Aorta (tissue), 5 donors: Measurements from ENCODE around the gene OR5H2. TPM values are rescaled to one million over a fixed set of nuclear protein-coding genes. Genes with fewer than 3 reads are reported as not detected.
"Not testable (repeated sequence)": the region's sequence is repeated elsewhere in the genome, so short reads cannot be mapped to it uniquely, and the experiment has no call there.

ENCODE experiments used
- ATAC-seq: fragments of 200-7000 bp; cut with Tn5 transposase; one replicate; pipeline ENCODE4 v1.9.1; 2022; ENCODE audit warnings: moderate library complexity; ENCODE audit not compliant: low FRiP score
- DNase-seq, 2 donors: peaks; one replicate each; pipeline ENCODE4 v3.0.0-alpha.2; 2020
- H3K27ac ChIP-seq, 2 donors: one replicate each; pipeline ENCODE4 v1.5.1; 2013; ENCODE audit warnings: low read length in 2 of 2, mild to moderate bottlenecking in 2 of 2, moderate library complexity in 2 of 2, control low read depth in 1 of 2, inconsistent platforms in 1 of 2, low read depth in 1 of 2
- H3K27me3 ChIP-seq, 2 donors: one replicate each; pipeline ENCODE4 v1.6.1; 2013; ENCODE audit warnings: control low read depth in 1 of 2, low read length in 1 of 2, mild to moderate bottlenecking in 1 of 2, moderate library complexity in 1 of 2; ENCODE audit not compliant: insufficient read depth in 2 of 2, control insufficient read depth in 1 of 2
- H3K36me3 ChIP-seq, 2 donors: one replicate each; pipeline ENCODE4 v1.6.1; 2013; ENCODE audit warnings: control low read depth in 1 of 2, low read length in 1 of 2, mild to moderate bottlenecking in 1 of 2; ENCODE audit not compliant: insufficient read depth in 2 of 2, control insufficient read depth in 1 of 2
- H3K4me1 ChIP-seq, 2 donors: one replicate each; pipeline ENCODE4 v1.6.1; 2013; ENCODE audit warnings: low read length in 2 of 2, control low read depth in 1 of 2, mild to moderate bottlenecking in 1 of 2, moderate library complexity in 1 of 2; ENCODE audit not compliant: insufficient read depth in 2 of 2, control insufficient read depth in 1 of 2
- H3K4me3 ChIP-seq, 2 donors: one replicate each; pipeline ENCODE4 v1.5.1; 2013; ENCODE audit warnings: low read length in 2 of 2, control low read depth in 1 of 2, mild to moderate bottlenecking in 1 of 2
- H3K9me3 ChIP-seq: one replicate; pipeline ENCODE4 v1.6.1; 2013; ENCODE audit warnings: mild to moderate bottlenecking, low read length; ENCODE audit not compliant: control insufficient read depth
- WGBS, 2 donors: extraction: QIAGEN DNeasy Blood & Tissue Kit; methylation state at CpG; one replicate each; pipeline ENCODE4 v1.1.7; 2013; 5-methylcytosine and 5-hydroxymethylcytosine counted together
- intact Hi-C, 2 donors: fragments of 100-400 bp; cut with DNase I; formaldehyde crosslinking; loops; one replicate each; pipeline versions ENCODE4 v1.14.2 to v1.15.0; 2022
- long read RNA-seq, 2 donors: library from polyadenylated mRNA; unstranded; transcript quantifications; one replicate each; pipeline ENCODE4 v2.0.0, GENCODE V29; 2020 to 2021
- polyA plus RNA-seq, 2 donors: library from polyadenylated mRNA; stranded (reverse); fragments of 200-250 nt; gene quantifications; one replicate each; pipeline ENCODE4 v1.2.3, GENCODE V29; 2013
- total RNA-seq, 2 donors: library from RNA; stranded (reverse); fragmentation: NEBNext Ultra II Directional; extraction: Animal tissue kit (Norgen Biotek cat#: 25700); gene quantifications; one replicate each; pipeline ENCODE4 v1.2.1, GENCODE V29; 2021
- donor health status: healthy with polysubstance abuse.
- donor health status: Bipolar disorder and iron deficiency.
- donor health status: DM: no; HTN: no; CAD: no.
- donor health status: DM: no; HTN: no; CAD: no.
- donor health status: DM: yes; HTN: yes; CAD: no.

The OR5H2 gene
- total RNA-seq: not detected
- polyA plus RNA-seq: not detected
- long read RNA-seq, donor 1: 0 reads
- long read RNA-seq, donor 2: 0 reads

DNA sequence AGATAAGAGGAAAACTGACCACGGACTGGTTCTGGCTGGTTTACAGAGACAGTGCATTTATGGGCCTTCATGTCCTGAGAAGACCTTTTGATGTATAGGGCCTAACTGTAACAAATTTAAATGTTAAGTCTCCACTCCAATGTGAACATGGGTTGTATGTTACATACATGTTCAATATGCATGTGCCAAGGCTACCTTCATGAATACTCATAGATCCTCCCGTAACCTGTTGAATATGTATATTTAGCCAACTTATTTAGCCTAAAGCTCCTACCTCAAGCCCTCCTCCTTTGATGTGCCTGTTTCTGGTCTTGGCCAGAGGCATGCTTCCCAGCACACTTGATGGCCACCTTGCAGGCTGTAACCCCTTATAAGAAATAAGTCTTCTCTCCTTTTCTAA lies at the start of gene OR5H2:
TSS of gene OR5H2 (plus strand) at position 301 of the 400 bp plus-strand sequence. CDS start 398 bp downstream, outside the sequence.
- Histone ChIP-seq H3K4me3 (no peak within 1 kb of the TSS), H3K9me3 (no peaks in the 10 kb centered on the region), H3K36me3 (no peaks in the 10 kb centered on the region), H3K4me1 (no peaks in the 10 kb centered on the region), H3K27ac (no peak within 1 kb of the TSS), H3K27me3 (no peaks in the 10 kb centered on the region)
- WGBS, 2 donors: 50 to 51% methylated on average over 2 of the region's 2 CpGs
- no peak for DNase-seq
- ATAC-seq: no peak
- intact Hi-C loops: no loop called here

GRCh38 chr3:98233468-98233867 lies 48.8 kb upstream of the OR5H2 start:
- intact Hi-C loops: no loop called here
- WGBS, 2 donors: 70 to 80% methylated on average over 5 of the region's 5 CpGs
- ATAC-seq: no peak

DNA sequence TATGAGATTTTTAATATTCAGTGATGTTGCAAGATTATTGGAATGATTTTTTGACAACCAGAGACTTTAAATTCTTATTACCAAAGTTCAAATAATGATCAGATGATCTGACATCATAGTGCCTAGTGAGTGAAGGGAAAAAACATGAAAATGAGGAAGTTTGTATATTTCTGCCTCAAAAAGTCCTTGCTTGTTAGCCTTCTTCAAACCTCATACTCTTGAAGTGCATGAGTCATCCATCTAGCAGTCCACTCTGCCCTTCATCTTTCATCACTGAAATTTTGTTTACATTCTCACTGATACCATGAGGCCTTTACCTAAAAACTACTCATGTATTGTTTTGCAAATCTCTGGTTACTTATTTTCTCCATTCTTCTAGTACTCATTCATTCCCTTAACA lies 42.2 kb upstream of the OR5H2 start:
- no peaks in the 10 kb centered on the region for H3K27me3 ChIP-seq
- H3K27ac ChIP-seq: no peak overlapping the region
- DNase-seq (no peak), ATAC-seq (no peak)
- H3K9me3 ChIP-seq: no peaks in the 10 kb centered on the region
- H3K4me1 ChIP-seq: no peaks in the 10 kb centered on the region
- H3K36me3 ChIP-seq: no peaks in the 10 kb centered on the region
- intact Hi-C loops: no loop called here
- H3K4me3 ChIP-seq: no peak overlapping the region

More at GRCh38 chr3:98233468-98233867, 48.8 kb upstream of the OR5H2 start:
- no peak for DNase-seq
- H3K27ac ChIP-seq: no peak overlapping the region
- peaks cover 2% of the 10 kb centered on the region for H3K9me3 ChIP-seq
- no peak overlapping the region for H3K4me3 ChIP-seq
- no peaks in the 10 kb centered on the region for H3K27me3 ChIP-seq
- H3K4me1 ChIP-seq: no peaks in the 10 kb centered on the region
- no peaks in the 10 kb centered on the region for H3K36me3 ChIP-seq

GRCh38 chr3:98242155-98242554 lies 40.1 kb upstream of the OR5H2 start:
- intact Hi-C loops: no loop called here
- Histone ChIP-seq H3K36me3 (no peaks in the 10 kb centered on the region), H3K4me1 (no peaks in the 10 kb centered on the region), H3K27ac (no peak overlapping the region), H3K9me3 (no peaks in the 10 kb centered on the region), H3K4me3 (no peak overlapping the region), H3K27me3 (no peaks in the 10 kb centered on the region)
- DNase-seq: no peak
- no peak for ATAC-seq
- 76 to 84% methylated on average over 1 of the region's 1 CpG for WGBS, 2 donors

DNA sequence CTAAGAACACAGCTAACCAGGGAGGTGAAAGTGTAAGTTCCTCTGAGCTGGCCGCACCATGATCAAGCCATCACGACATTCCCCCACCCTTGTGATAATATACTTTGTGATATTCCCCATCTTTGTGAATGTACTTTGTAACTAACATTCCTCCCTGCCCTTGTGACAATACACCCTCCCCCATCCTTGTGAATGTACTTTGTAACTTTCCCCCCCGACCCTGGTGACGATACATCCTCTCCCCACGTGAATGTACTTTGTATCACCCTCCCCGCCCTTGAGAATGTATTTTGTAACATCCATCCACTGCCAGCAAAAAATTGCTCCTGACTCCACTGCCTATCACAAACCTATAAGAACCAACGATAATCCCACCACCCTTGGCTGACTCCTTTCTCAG lies 38.5 kb upstream of the OR5H2 start:
- Histone ChIP-seq H3K27ac (no peak overlapping the region), H3K36me3 (no peaks in the 10 kb centered on the region), H3K4me1 (no peaks in the 10 kb centered on the region), H3K9me3 (no peaks in the 10 kb centered on the region), H3K27me3 (no peaks in the 10 kb centered on the region), H3K4me3 (no peak overlapping the region)
- ATAC-seq: no peak
- no peak for DNase-seq
- 50 to 54% methylated on average over 7 of the region's 7 CpGs for WGBS, 2 donors
- intact Hi-C loops: no loop called here

- no peak for ATAC-seq
- no peak overlapping the region for H3K4me3 ChIP-seq
- intact Hi-C loops: no loop called here
- no peaks in the 10 kb centered on the region for H3K9me3 ChIP-seq
- no peaks in the 10 kb centered on the region for H3K27me3 ChIP-seq
- H3K27ac ChIP-seq: no peak overlapping the region
- no peaks in the 10 kb centered on the region for H3K4me1 ChIP-seq
- WGBS, 2 donors: 90 to 93% methylated on average over 10 of the region's 10 CpGs
- no peaks in the 10 kb centered on the region for H3K36me3 ChIP-seq
- DNase-seq: no peak
Observed at GRCh38 chr3:98246142-98246541, 36.2 kb upstream of the OR5H2 start.

DNA sequence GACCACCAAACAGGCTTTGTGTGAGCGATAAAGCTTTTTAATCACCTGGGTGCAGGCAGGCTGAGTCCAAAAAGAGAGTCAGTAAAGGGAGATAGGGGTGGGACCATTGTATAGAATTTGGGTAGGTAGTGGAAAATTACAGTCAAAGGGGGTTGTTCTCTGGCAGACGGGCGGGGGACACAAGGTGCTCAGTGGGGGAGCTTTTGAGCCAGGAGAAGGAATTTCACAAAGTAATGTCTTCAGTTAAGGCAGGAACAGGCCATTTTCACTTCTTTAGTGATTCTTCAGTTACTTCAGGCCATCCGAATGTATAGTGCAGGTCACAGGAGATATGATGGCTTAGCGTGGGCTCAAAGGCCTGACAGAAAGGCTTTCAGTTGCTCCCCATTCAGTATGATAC lies 26.3 kb upstream of the OR5H2 start:
- intact Hi-C loops, H3K4me1 ChIP-seq, DNase-seq, H3K9me3 ChIP-seq, ATAC-seq, H3K27me3 ChIP-seq, H3K36me3 ChIP-seq, H3K4me3 ChIP-seq, H3K27ac ChIP-seq: not testable (repeated sequence)
- 52 to 67% methylated on average over 5 of the region's 5 CpGs for WGBS, 2 donors

DNA sequence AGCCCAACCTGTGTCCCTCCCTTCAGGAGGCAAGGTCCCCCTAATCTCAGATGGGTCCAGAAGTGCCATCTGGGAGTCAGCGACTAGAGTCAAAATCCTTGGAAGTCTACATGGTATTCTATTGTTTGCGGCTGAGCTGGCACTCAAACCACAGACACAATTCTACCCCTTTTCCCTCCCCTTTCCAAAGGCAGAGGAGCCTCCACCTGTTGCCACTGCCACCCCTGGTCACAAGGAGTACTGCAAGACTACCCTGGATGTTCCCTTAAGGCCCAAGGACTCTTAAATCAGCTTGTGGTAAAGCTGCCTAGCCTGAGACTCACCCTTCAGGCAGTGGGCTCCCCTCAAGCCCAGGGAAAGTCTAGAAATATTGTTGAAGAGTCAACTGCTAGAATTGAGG lies 22.6 kb upstream of the OR5H2 start:
- Histone ChIP-seq H3K27me3 (no peaks in the 10 kb centered on the region), H3K4me1 (no peaks in the 10 kb centered on the region), H3K36me3 (no peaks in the 10 kb centered on the region), H3K27ac (no peak overlapping the region), H3K9me3 (peaks cover 4% of the 10 kb centered on the region), H3K4me3 (no peak overlapping the region)
- 46 to 75% methylated on average over 2 of the region's 2 CpGs for WGBS, 2 donors
- no peak for ATAC-seq
- no peak for DNase-seq
- intact Hi-C loops: no loop called here

GRCh38 chr3:98262046-98262445 lies 20.3 kb upstream of the OR5H2 start:
- ATAC-seq: no peak
- no peak overlapping the region for H3K4me3 ChIP-seq
- H3K27ac ChIP-seq: no peak overlapping the region
- DNase-seq: no peak
- no peaks in the 10 kb centered on the region for H3K36me3 ChIP-seq
- peaks cover 4% of the 10 kb centered on the region for H3K9me3 ChIP-seq
- intact Hi-C loops: no loop called here
- H3K27me3 ChIP-seq: no peaks in the 10 kb centered on the region
- no peaks in the 10 kb centered on the region for H3K4me1 ChIP-seq
- WGBS, 2 donors: 71 to 72% methylated on average over 2 of the region's 2 CpGs
